GM19463 (cell line): ENCODE measurements around the gene SLC6A5.
"Not testable (repeated sequence)": the region's sequence is repeated elsewhere in the genome, so short reads cannot be mapped to it uniquely, and the experiment has no call there.

Source experiments
- ATAC-seq: cut with Tn5 transposase; IDR thresholded peaks from one replicate; pipeline ENCODE4 v1.9.1; 2021; ENCODE audit warnings: mild to moderate bottlenecking, moderate library complexity; ENCODE audit not compliant: unreplicated experiment

The SLC6A5 gene

DNA sequence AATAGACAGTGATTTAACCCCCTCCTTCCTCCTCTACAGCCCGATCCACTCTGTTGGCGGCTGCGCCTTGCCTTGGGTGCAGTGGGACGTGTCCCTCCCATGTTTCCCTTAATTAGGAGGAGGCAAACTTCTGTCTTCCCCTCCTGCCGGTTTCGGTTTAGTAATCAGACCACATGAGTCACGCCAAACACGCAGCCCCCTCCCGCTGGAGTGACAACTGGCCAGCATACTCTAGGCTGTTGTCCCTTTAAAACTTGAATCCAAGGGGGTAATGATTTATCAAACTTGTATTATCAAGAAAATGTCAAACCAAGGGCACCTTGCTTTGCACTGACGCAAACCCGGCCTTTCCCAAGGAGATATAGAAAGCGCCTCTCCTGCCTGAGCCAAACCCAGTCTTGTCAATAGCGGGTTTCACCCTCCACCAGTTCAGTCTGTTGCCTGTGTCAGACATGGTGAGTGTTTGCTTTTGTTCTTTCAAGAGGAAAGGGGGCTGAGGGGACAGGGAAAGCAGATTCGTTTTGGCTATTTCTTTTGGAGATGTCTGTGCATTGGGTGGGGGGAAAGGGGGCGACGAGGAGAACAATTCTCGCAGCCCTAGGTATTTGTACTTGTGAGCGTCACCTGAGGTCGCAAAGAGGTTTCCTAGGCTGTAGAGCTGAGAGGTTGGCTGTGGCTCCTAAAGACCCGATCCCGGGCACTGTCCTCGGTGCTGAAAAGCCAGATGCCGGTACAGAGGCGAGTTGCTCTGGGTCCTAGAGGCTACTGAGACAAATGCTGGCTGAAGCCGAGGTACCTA lies at the start of gene SLC6A5:
Gene SLC6A5 (plus strand): TSS at position 388 of the 799 bp plus-strand sequence. CDS start 65 bp downstream, at position 453.
- peak; percentile 52 for ATAC-seq

DNA sequence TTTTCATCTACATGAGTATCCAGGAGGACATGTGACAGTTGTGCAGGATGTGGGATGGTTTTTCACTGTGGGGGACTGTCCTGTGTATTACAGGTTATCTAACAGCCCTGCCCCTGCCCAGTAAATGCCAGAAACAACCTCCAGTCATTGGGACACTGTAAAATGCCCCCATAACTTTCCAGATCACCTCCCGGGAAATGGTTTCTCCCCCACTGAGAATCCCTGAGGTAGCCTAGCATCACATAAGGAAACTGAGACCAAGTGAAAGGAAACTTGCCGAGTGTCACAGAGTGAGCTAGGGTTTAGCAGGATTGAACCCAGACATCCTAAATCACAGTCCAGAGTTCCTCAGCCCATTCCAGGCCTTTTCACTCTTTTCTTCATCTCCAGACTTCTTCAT lies 48.3 kb upstream of the SLC6A5 start:
- ATAC-seq: no peak

DNA sequence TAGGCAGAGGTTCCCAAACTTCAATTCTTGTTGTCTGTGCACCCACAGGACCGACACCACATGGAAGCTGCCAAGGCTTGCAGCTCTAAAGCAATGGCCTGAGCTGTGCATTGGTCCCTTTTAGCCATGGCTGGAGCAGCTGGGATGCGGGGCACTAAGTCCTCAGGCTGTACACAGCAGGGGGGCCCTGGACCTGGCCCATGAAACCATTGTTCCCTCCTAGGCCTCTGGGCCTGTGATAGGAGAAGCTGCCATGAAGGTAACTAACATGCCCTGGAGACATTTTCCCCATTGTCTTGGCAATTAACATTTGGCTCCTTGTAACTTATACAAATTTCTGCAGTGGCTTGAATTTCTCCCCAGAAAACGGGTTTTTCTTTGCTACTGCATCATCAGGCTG lies 43.6 kb upstream of the SLC6A5 start:
- no peak for ATAC-seq

DNA sequence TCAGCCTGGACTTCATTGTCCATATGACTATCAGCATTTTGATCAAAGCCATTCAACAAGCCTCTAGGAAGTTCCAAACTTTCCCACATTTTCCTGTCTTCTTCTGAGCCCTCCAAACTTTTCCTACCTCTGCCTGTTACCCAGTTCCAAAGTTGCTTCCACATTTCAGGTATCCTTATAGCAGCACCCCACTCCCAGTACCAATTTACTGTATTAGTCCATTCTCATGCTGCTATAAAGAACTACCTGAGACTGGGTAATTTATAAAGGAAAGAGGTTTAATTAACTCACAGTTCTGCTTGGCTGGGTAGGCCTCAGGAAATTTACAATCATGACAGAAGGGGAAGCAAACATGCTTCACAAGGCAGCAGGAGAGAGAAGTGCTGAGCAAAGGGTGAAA lies 43.0 kb upstream of the SLC6A5 start:
- ATAC-seq: not testable (repeated sequence)

DNA sequence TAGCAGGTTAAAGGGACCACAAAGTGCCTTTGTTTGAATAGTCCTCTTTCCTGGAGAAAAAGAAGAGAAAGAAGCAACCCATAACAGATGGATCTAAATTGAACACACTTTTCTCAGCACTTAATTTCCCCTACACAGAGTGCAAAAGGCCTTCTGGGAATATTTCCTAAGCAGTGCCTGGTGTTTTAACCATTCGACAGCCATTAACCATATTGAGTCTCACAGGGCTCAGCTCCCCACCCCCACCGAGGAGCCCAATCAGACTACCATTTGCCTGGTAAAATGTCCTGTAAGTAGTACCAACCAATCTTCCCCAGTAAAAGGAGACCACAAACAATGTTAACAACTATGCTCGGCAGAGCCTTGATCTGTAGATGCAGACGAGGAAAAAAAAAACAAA lies 40.7 kb upstream of the SLC6A5 start:
- ATAC-seq: no peak

DNA sequence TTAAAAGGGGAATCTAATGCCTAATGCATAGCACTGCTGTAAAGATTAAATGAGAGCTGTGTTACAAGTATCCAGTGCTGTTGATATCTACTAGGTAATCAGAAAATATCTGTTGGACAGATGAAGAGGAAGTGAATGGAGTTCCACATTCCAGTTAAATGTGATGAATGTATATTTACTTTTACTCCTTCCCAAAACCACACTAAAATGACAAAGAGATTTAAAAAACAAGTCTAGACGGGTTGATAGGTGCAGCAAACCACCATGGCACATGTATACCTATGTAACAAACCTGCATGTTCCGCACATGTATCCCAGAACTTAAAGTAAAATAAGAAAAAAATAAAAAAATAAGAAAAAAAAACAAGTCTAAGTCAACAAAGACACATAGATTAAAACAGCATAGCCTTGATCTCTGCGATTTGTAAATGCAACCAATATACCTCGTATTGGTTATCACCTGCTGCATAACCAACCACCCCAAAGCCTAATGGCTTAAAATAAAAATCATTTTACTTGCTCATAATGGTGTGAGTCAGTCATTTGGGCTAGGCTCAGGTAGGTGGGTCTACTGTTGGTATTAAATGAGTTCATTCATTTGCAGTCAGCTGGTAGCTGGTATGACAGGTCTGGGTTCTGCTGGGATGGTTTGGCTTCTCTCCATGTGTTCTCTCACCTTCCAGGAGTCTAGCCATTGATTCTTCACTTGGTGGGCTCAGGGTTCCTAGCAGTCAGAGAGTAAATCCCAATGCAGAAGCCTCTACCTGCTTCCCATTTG lies 39.7 kb upstream of the SLC6A5 start:
- ATAC-seq: no peak

DNA sequence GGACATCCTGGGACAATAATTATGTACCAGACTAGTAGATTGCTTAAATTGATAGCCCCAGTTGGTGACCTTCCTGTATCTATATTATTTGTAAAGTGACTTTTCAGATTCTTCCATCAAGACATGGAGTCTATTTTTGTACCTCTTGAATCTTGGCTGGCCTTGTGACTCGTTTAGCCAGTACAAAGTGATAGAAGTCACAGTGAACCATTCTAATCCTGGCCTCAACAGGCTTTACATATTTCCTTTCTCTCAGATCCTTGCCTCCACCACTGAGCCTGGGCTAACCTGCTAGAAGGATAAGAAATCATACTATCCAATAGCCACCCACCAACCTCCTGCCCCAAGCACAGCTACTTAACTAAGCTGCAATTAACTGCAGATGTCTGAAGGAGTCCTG lies 37.5 kb upstream of the SLC6A5 start:
- ATAC-seq: no peak

DNA sequence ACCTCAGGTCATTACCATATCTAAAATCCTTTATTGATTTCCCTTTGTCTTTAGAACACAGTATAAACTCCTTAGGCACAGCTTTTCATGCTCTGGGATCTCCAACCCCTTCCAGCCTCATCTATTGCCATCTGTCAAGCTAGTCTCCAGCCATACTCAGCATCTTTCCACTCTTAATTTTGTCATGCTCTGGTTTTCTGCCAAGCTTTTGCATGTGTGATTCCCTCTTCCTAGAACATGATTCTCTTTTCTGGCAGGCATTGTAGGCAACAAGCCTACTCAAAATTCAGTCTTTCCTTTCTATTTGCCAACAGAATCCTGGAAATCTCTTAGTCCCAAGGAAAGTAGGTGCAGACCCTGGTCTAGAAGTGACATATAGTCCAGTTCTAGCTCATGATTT lies 35.5 kb upstream of the SLC6A5 start:
- no peak for ATAC-seq

DNA sequence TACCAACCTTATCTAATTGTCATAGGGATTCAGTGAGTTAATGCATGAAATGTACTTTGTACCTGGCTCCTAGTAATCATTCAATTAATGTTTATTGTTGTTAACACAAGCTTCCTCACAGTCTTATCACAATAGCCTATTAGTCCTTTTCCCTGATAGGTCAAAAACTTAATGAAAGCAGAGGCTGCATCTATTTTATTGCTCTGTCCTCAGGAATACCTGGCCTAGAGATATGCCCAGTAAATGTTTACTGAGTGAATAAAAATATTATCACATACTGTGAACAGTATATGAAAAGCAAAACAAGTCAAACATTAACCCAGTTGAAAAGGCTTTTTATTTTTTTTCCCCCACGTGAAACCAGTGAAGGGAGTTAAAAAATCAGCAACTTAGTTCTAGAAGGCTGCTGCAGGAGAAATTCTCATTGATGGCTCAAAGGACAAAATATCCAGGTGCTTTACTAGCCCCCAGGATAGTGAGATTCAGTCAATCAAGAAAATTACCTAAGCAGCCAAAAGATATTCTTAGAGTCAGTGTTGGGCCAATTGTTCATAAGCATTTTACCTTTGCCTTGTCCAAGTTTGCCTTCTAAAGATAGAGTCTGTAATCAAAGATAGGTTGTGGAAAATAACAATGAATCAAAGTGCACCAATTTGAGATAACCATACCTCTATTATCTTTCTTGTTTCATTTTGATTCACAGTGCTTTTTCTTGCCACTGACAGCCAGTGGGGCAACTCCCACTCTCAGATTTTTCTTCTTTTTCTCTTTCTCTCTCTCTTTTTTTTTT lies 34.4 kb upstream of the SLC6A5 start:
- ATAC-seq: no peak

DNA sequence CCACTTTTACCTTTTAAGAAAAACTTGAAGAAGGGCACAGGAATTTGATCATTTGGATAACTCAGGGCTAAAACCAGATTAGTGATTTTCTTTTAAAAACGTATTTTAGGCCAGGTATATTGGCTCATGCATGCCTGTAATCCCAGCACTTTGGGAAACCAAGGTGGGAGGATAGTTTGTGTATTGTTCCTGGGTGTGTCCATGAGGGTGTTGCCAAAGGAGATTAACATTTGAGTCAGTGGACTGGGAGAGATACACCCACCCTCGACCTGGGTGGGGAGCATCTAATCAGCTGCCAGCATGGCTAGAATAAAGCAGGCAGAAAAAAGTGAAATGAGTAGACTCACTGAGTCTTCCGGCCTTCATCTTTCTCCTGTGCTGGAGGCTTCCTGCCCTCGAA lies 33.3 kb upstream of the SLC6A5 start:
- ATAC-seq: not testable (repeated sequence)

DNA sequence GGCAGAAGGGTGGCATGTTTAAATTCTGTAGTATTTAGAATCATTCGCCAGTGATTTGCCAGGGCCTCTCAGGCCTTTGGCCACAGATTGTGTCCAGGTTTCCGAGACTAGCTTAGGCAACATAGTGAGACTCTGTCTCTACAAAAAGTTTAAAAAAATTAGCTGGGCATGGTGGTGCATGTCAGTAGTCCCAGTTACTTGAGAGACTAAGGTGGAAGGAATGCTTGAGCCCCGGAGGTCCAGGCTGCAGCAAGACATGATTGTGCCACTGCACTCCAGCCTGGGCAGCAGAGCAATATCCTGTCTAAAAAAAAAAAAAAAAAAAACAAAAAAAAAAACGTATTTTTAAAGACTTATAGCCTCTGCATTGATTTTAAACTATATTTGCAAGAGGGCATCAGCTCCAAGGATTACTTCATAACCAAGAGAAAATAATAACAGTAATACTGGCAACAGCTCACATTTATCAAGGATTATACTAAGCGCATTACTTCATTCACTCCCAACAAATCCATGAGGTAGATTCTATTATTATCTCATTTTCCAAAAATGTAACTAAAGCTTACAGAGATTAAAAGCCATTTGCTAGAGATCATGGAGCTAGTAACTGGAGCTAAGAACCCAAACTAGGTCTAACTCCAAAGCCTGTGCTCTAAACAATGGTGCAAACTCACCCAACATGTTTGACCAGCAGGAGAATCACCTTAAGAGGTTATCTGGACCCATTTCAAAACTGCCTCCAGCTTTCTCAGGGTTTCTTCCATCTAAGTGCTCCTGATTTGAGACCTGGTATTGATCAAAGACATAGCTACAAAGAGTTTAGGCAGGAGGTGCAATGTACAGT lies 32.6 kb upstream of the SLC6A5 start:
- ATAC-seq: no peak

DNA sequence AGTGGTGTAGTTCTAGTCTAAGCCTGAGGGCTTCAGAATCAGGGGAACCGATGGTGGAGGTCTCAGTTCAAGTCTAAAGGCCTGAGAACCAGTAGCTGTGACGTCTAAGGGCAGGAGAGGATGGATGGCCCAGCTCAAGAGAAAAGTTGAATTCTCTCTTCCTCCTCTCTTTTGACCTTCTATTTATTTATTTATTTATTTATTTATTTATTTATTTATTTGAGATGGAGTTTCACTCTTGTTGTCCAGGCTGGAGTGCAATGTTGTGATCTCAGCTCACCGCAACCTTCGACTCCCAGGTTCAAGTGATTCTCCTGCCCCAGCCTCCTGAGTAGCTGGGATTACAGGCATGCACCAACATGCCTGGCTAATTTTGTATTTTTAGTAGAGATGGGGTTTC lies 19.7 kb upstream of the SLC6A5 start:
- ATAC-seq: not testable (repeated sequence)

DNA sequence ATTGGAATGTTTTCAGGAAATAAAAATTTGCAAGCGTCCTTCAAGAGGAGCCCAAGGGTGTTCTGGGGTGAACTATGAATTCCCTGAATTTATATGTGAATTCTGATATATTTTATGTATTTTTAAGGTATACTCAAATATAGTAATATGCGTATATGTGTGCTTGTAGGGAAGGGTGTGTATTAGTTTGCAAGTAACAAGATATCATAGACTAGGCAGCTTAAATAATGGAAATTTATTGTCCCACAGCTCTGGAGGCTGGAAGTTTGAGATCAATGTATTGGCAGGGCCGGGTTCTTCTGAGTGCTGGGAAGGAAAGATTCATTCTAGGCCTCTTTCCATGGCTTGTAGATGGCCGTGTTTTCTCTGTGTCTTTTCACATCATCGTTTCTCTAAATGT lies 16.2 kb upstream of the SLC6A5 start:
- no peak for ATAC-seq

DNA sequence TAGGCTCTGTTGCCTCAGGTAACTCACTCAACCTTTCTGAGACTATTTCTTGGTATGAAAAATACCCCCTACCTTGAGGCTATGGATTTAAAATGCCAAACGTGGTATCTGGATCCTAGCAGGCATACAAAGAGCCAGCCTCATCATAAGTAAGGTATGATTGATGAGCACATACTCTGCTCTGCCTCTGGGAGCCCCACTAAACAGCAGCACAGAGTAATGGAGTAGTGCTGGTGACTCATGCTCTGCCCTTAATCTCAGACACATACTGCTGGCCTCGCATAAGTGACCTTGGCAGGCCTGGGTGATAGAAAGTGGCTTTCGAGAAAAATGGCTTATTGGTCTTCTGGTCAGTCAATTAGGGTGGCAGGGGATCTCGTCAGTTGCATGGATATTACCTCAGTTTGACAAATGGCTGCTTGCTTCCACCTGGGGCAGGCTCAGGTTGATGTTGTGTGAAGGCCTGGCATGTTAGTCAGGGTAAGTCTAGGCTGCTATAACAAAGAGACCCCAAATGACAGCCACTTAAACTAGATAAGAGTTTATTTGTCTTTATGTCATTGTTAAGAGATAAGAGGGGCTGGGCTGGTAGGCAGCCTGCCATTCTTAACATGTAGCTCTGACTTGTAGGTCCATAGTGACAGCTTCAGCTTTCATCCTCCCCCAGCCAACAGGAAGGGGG lies 15.2 kb upstream of the SLC6A5 start:
- no peak for ATAC-seq

DNA sequence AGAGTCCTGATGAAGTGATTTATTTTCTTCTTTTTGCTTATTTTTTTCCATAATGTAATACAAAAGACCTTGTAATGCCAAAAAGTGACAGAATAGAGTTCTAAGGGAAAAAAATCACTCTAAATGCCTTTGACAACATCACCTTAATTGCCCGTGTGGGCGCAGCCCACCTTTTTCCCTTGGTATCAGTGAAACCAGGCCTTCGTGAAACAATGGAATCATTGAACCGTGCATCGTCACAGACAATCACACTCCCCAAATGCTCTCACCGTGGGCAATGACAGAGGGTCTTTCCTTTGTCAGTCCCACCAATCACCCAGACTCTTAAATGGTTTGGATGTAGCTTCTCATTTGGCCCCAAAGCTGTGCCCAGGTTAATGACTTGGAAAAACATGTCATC lies 9.6 kb upstream of the SLC6A5 start:
- no peak for ATAC-seq

DNA sequence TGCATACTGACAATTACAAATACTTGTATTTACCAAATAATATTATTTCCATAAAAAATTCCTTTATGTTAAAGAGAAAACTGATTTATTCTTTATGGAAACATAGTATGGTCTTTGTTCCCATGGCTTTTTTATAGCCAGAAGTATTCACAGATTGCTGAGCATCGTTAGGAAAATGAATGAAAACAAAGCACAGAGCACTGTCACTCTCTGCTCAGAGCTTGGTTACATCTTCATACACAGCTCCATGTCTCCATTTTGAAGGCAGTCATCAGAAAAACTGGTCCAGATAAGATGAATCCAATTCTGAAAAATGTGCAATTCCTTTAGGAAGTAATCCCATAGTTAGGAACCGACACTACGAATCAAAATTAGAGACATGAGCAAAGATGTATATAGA lies 9.0 kb upstream of the SLC6A5 start:
- ATAC-seq: no peak

DNA sequence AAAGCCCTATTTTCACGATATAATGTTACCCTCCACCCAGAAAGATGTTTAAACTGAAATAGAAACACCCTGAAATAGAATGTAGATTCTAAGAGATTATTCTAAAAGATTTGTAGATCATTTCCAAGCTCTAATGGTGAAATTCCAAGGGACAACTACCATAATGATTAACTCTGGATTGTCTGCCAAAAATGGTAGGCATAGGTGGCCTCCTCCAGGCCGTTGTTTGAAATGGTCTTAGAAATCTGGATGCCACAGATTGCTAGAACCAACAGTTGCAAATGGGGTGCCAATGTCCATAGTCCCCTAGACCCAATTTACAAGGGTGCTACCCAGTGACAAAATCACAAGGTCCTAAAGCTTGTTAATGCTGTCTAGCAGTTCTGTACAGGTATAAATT lies 6.7 kb upstream of the SLC6A5 start:
- no peak for ATAC-seq

DNA sequence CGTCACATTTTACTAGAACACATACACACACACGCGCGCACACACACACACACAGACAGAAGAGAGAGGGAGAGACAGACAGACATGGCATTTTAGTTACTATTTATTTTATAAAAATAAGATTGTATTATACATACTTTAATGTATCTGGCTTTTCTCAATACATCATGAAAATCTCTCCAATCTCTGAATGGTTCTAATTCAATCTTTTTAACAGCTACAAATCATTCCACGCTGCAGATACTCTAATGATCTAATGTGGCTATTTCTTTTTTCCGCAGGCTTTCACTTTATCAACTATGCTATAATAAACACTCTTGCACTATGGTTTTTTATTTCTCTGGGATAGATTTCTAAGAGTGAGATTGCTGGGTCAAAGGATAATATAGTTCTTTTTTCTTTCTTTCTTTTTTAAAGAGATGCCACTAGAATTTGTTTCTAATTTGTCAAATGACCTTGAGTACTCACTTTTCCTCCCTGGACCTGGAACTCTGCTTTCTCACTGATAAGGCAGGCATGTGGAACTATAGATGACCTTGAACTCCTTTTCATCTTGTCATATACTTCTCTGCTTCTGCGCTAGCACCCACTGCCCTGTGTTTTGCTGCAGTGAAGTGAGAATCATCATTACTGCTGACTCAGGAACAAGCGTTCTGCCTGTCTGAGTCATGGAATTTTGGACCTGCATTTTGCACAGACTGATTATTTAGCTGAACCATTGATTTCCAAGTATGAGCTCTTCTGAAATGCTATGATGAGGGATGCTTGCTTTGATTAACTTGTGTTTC lies 4.9 kb upstream of the SLC6A5 start:
- no peak for ATAC-seq

DNA sequence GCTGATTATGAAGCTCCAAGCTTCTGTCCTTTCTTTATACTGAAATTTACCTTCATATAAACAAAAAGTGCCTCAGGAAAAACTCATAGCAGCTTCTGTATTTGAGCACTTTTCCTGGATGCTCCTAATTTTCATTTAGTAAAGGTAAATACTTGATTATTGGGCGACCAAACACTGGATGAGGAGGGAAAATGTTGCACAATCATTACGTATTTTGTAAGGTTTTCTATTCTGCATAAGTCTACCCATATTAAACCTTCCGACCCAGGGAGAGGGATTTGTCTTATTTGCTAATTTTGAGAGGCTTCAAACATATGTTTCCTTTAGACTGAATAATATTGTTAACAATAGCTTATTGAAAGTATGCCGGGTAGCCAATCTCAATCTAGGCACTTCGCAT lies 4.3 kb upstream of the SLC6A5 start:
- no peak for ATAC-seq
